CD14-positive monocyte (primary cell): ENCODE results near the gene CSF3. TPM values are rescaled to one million over a fixed set of nuclear protein-coding genes. Genes with fewer than 3 reads are reported as not detected.

Experiments
- DNase-seq, 3 donors: peaks; one replicate each; pipeline ENCODE4 v3.0.0-alpha.2; 2011 to 2022
- H2AFZ ChIP-seq: 2 replicates; pipeline ENCODE4 v1.6.0; 2012; ENCODE audit warnings: mild to moderate bottlenecking, low read depth, low read length, inconsistent platforms; ENCODE audit not compliant: insufficient read depth, poor library complexity, severe bottlenecking
- H3K27ac ChIP-seq, 2 donors: 1 replicate in 1 of 2; 2 replicates in 1 of 2; pipeline ENCODE4 v1.5.1; 2012 to 2013; ENCODE audit warnings: low read length in 2 of 2, control low read depth in 1 of 2, inconsistent platforms in 1 of 2, low read depth in 1 of 2, mild to moderate bottlenecking in 1 of 2
- H3K27me3 ChIP-seq, 2 donors: one replicate each; pipeline versions ENCODE4 v1.6.0 to v1.6.1; 2011 to 2013; ENCODE audit warnings: low read length in 2 of 2; ENCODE audit not compliant: control insufficient read depth in 2 of 2, insufficient read depth in 2 of 2
- H3K36me3 ChIP-seq, 2 donors: replicated peaks in 1 of 2; 1 replicate in 1 of 2; 2 replicates in 1 of 2; pipeline versions ENCODE4 v1.5.1 to v1.6.1; 2012 to 2013; ENCODE audit warnings: low read length in 2 of 2, control low read depth in 1 of 2, inconsistent platforms in 1 of 2, mild to moderate bottlenecking in 1 of 2; ENCODE audit not compliant: insufficient read depth in 2 of 2, control insufficient read depth in 1 of 2
- H3K4me1 ChIP-seq, 2 donors: 1 replicate in 1 of 2; 2 replicates in 1 of 2; pipeline versions ENCODE4 v1.5.1 to v1.6.1; 2012 to 2013; ENCODE audit warnings: low read length in 2 of 2, control low read depth in 1 of 2, inconsistent platforms in 1 of 2, mild to moderate bottlenecking in 1 of 2, moderate library complexity in 1 of 2; ENCODE audit not compliant: insufficient read depth in 2 of 2, control insufficient read depth in 1 of 2
- H3K4me2 ChIP-seq: replicated peaks from 2 replicates; pipeline ENCODE3; 2012; ENCODE audit warnings: low read length, moderate library complexity, mild to moderate bottlenecking; ENCODE audit not compliant: poor library complexity, severe bottlenecking; ENCODE audit errors: extremely low read depth
- H3K4me3 ChIP-seq, 3 experiments: fragments of 200-600 bp in 1 of 3; sonication (generic) in 1 of 3; replicated peaks in 1 of 3; 1 replicate in 2 of 3; 2 replicates in 1 of 3; pipeline ENCODE4 v1.5.1; 2011 to 2013; ENCODE audit warnings: low read length in 3 of 3, mild to moderate bottlenecking in 3 of 3, control low read depth in 2 of 3, low read depth in 2 of 3, inconsistent platforms in 1 of 3, moderate library complexity in 1 of 3
- H3K79me2 ChIP-seq: 2 replicates; pipeline ENCODE4 v1.6.0; 2012; ENCODE audit warnings: mild to moderate bottlenecking, control low read depth, inconsistent platforms, low read length, moderate library complexity; ENCODE audit not compliant: insufficient read depth
- H3K9ac ChIP-seq: 2 replicates; pipeline ENCODE4 v1.6.0; 2017; ENCODE audit warnings: low read length, mild to moderate bottlenecking; ENCODE audit not compliant: insufficient read depth, poor library complexity, severe bottlenecking
- H3K9me3 ChIP-seq, 2 donors: replicated peaks in 1 of 2; 1 replicate in 1 of 2; 2 replicates in 1 of 2; pipeline versions ENCODE4 v1.5.1 to v1.6.1; 2012 to 2013; ENCODE audit warnings: low read length in 2 of 2, control low read depth in 1 of 2; ENCODE audit not compliant: control insufficient read depth in 1 of 2, insufficient read depth in 1 of 2
- H4K20me1 ChIP-seq: 2 replicates; pipeline ENCODE4 v1.6.0; 2012; ENCODE audit warnings: mild to moderate bottlenecking, low read length, control low read depth, moderate library complexity; ENCODE audit not compliant: insufficient read depth
- H3K27ac Mint-ChIP-seq, 7 donors: one replicate each; pipeline ENCODE4 v1.8.0; 2020; ENCODE audit warnings: mild to moderate bottlenecking in 7 of 7, mixed read lengths in 7 of 7, moderate library complexity in 6 of 7, inconsistent platforms in 2 of 7
- H3K27me3 Mint-ChIP-seq, 3 donors: one replicate each; pipeline ENCODE4 v1.8.0; 2021 to 2022; ENCODE audit warnings: low read depth in 3 of 3, mild to moderate bottlenecking in 3 of 3, mixed read lengths in 3 of 3, moderate library complexity in 3 of 3, inconsistent platforms in 1 of 3
- H3K36me3 Mint-ChIP-seq, 2 donors: one replicate each; pipeline ENCODE4 v1.8.0; 2020; ENCODE audit warnings: mixed read lengths in 2 of 2, inconsistent platforms in 1 of 2, mild to moderate bottlenecking in 1 of 2
- H3K4me1 Mint-ChIP-seq: one replicate; pipeline ENCODE4 v1.8.0; 2020; ENCODE audit warnings: mild to moderate bottlenecking, mixed read lengths
- H3K4me3 Mint-ChIP-seq, 2 donors: one replicate each; pipeline ENCODE4 v1.8.0; 2020; ENCODE audit warnings: mild to moderate bottlenecking in 2 of 2, mixed read lengths in 2 of 2, moderate library complexity in 1 of 2
- H3K9me3 Mint-ChIP-seq, 7 donors: one replicate each; pipeline ENCODE4 v1.8.0; 2020 to 2022; ENCODE audit warnings: mixed read lengths in 7 of 7, mild to moderate bottlenecking in 6 of 7, moderate library complexity in 6 of 7, inconsistent platforms in 2 of 7
- WGBS: methylation state at CpG from one replicate; pipeline ENCODE4 v1.1.5; 2013; ENCODE audit warnings: missing lambda C conversion rate; ENCODE audit not compliant: insufficient coverage; 5-methylcytosine and 5-hydroxymethylcytosine counted together
- intact Hi-C, 2 donors: fragments of 100-400 bp; cut with micrococcal nuclease; formaldehyde crosslinking; loops; one replicate each; pipeline versions ENCODE4 v1.15.0 to v1.15.1; 2023
- polyA plus RNA-seq, 3 donors: library from polyadenylated mRNA; depleted of rRNA in 1 of 3; unstranded in 2 of 3; stranded (reverse) in 1 of 3; fragments of 300-500 nt in 2 of 3; fragments of >200 nt in 1 of 3; fragmentation: Illumina TruSeq in 2 of 3; gene quantifications; 1 replicate in 2 of 3; 2 replicates in 1 of 3; pipeline ENCODE4 v1.2.3, GENCODE V29; 2012 to 2021
- TF ChIP-seq, protein P1 (sequence below): fragments of 200-600 bp; IDR thresholded peaks from one replicate; pipeline ENCODE4 v1.8.0; 2022; ENCODE audit warnings: antibody characterized with exemption, mild to moderate bottlenecking

CSF3 gene
- polyA plus RNA-seq, 3 donors: not detected

DNA sequence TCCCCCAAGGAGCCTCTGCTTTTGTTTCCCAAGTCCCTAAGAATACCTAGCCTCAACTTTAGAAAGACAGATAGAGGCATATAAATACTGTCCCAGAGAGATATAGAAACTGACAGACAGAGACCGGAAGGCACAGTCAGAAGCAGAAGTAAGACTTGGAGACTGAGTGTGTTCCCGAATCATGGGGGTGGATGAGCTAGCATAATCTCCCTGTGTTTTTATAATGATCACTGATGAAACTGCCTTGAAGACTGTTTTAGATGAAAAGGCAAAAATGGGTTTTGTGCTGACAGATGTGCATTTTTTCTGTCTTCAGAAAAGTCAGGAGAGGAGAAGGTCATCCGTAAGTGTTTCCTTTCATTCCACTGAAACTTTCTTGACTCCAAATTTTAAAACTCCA lies 43.0 kb upstream of the CSF3 start:
- Histone ChIP-seq H3K4me2 (peak overlapping the region; percentile 56), H3K4me1 (peaks cover 57 to 64% of the 10 kb centered on the region in 2 donors), H4K20me1 (no peaks in the 10 kb centered on the region), H3K4me3 (peak overlapping the region in 1 of 3 experiments; percentile 31), H3K36me3 (no peaks in the 10 kb centered on the region), H3K27me3 (no peaks in the 10 kb centered on the region), H3K9ac (peak overlapping the region; percentile 19), H3K27ac (peak overlapping the region; percentile 64 to 65), H3K79me2 (no peaks in the 10 kb centered on the region), H3K9me3 (no peaks in the 10 kb centered on the region), H2AFZ (no peak overlapping the region)
- Mint-ChIP-seq H3K27me3 (peaks cover 2 to 13% (median 6%) of the 10 kb centered on the region in 3 donors), H3K4me1 (peaks cover 57% of the 10 kb centered on the region), H3K9me3 (peaks cover 0 to under 1% (median 0%) of the 10 kb centered on the region in 7 donors), H3K36me3 (no peaks in the 10 kb centered on the region), H3K27ac (peak overlapping the region in 5 of 7 donors; percentile 74 to 95 (median 91)), H3K4me3 (peak overlapping the region; percentile 61 to 74)
- peak; percentile 59 to 80 (median 79) for DNase-seq
- intact Hi-C loops: no loop called here
- TF ChIP-seq, protein P1, sequence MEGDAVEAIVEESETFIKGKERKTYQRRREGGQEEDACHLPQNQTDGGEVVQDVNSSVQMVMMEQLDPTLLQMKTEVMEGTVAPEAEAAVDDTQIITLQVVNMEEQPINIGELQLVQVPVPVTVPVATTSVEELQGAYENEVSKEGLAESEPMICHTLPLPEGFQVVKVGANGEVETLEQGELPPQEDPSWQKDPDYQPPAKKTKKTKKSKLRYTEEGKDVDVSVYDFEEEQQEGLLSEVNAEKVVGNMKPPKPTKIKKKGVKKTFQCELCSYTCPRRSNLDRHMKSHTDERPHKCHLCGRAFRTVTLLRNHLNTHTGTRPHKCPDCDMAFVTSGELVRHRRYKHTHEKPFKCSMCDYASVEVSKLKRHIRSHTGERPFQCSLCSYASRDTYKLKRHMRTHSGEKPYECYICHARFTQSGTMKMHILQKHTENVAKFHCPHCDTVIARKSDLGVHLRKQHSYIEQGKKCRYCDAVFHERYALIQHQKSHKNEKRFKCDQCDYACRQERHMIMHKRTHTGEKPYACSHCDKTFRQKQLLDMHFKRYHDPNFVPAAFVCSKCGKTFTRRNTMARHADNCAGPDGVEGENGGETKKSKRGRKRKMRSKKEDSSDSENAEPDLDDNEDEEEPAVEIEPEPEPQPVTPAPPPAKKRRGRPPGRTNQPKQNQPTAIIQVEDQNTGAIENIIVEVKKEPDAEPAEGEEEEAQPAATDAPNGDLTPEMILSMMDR: no peak
- WGBS: 5% methylated on average over 2 of the region's 3 CpGs

DNA sequence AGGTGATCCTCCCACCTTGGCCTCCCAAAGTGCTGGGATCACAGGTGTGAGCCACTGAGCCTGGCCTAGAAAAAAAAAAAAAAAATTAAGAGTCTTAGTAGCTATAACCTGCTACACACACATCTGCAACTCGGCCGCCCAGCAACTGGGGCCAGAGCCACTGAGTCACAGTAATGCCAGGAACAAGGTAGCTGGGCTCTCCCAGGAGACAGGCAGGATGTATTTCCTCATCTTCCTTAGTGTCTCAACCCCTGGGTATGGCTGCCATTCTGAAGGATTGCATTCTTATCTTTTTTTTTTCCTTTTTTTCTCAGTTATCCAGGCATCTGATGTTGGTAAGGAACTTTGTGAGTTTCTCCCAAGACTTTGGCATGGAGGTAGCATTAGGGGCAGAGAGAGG lies 41.7 kb upstream of the CSF3 start:
- Histone ChIP-seq H3K27ac (no peak overlapping the region), H4K20me1 (no peaks in the 10 kb centered on the region), H3K79me2 (no peaks in the 10 kb centered on the region), H3K27me3 (no peaks in the 10 kb centered on the region), H3K9ac (no peak overlapping the region), H3K4me1 (peaks cover 45 to 53% of the 10 kb centered on the region in 2 donors), H3K9me3 (no peaks in the 10 kb centered on the region), H2AFZ (no peak overlapping the region), H3K36me3 (no peaks in the 10 kb centered on the region), H3K4me3 (no peak overlapping the region), H3K4me2 (no peak overlapping the region)
- H3K36me3 Mint-ChIP-seq: no peaks in the 10 kb centered on the region
- WGBS: 75% methylated on average over 2 of the region's 2 CpGs
- intact Hi-C loops: no loop called here
- TF ChIP-seq, protein P1: no peak
- peaks cover 45% of the 10 kb centered on the region for H3K4me1 Mint-ChIP-seq
- peaks cover 2 to 12% (median 6%) of the 10 kb centered on the region in 3 donors for H3K27me3 Mint-ChIP-seq
- no peaks in the 10 kb centered on the region for H3K9me3 Mint-ChIP-seq
- H3K27ac Mint-ChIP-seq: peak overlapping the region in 2 of 7 donors; percentile 5 to 49
- DNase-seq: peak in 2 of 3 donors; percentile 26 to 35
- H3K4me3 Mint-ChIP-seq: no peak overlapping the region
